HEK293 (cell line): Measurements from ENCODE around the gene CC2D1A.
A peak's percentile ranks its signal among the peaks of the same experiment; 100 is the strongest.

ENCODE experiments used
- CTCF ChIA-PET: fragments of 350-600 bp; formaldehyde crosslinking; extraction: SDS; loops from one replicate; lab custom pipeline; 2021; ENCODE audit warnings: antibody characterized with exemption; lab: Yijun Ruan, JAX
- POLR2A ChIA-PET: fragments of 300-600 bp; formaldehyde crosslinking; extraction: SDS; loops from one replicate; lab custom pipeline; 2020; ENCODE audit warnings: antibody characterized with exemption, inconsistent platforms; lab: Yijun Ruan, JAX
- H3K27ac ChIP-seq: fragments of 200-500 bp; sonication (Bioruptor generic); 2 replicates; pipeline ENCODE4 v1.5.1; 2014; ENCODE audit warnings: low read depth, low read length, control low read depth, inconsistent platforms; ENCODE audit errors: extremely low read depth
- H3K36me3 ChIP-seq, 2 experiments: fragments of 200-500 bp in 1 of 2; sonication (Bioruptor generic) in 1 of 2; 1 replicate in 1 of 2; 2 replicates in 1 of 2; pipeline ENCODE4 v1.5.1; 2014 to 2017; ENCODE audit warnings: inconsistent platforms in 2 of 2, low read length in 2 of 2; ENCODE audit not compliant: control insufficient read depth in 2 of 2, insufficient read depth in 1 of 2
- H3K4me1 ChIP-seq: fragments of 200-500 bp; sonication (Bioruptor generic); 2 replicates; pipeline ENCODE4 v1.5.1; 2014; ENCODE audit warnings: mild to moderate bottlenecking, low read length, inconsistent platforms; ENCODE audit not compliant: control insufficient read depth, insufficient read depth
- H3K4me3 ChIP-seq: 2 replicates; pipeline ENCODE4 v1.5.1; 2011; ENCODE audit warnings: low read depth, mild to moderate bottlenecking, control low read depth, low read length, moderate library complexity
- H3K9me3 ChIP-seq: fragments of 200-500 bp; sonication (Bioruptor generic); 2 replicates; pipeline ENCODE4 v1.5.1; 2014; ENCODE audit warnings: low read depth, low read length, inconsistent platforms; ENCODE audit not compliant: control insufficient read depth, insufficient read depth
- EGR2 ChIP-seq: fragments of 450-650 bp; formaldehyde crosslinking; IDR thresholded peaks from 2 replicates; pipeline ENCODE4 v1.5.1; 2016; ENCODE audit warnings: low read depth, missing biosample characterization, missing genetic modification characterization
- SCRT2 ChIP-seq: fragments of 450-650 bp; formaldehyde crosslinking; IDR thresholded peaks from 2 replicates; pipeline ENCODE4 v1.5.1; 2016; ENCODE audit warnings: missing biosample characterization, missing genetic modification characterization
- SP2 ChIP-seq: fragments of 450-650 bp; formaldehyde crosslinking; IDR thresholded peaks from 2 replicates; pipeline ENCODE4 v1.5.1; 2016; ENCODE audit warnings: missing biosample characterization, missing genetic modification characterization
- ZFHX2 ChIP-seq: fragments of 450-650 bp; formaldehyde crosslinking; conservative IDR thresholded peaks from 2 replicates; pipeline ENCODE4 v1.5.1; 2016; ENCODE audit warnings: missing biosample characterization, missing genetic modification characterization
- ZNF132 ChIP-seq: fragments of 450-650 bp; formaldehyde crosslinking; IDR thresholded peaks from 2 replicates; pipeline ENCODE4 v1.5.1; 2017; ENCODE audit warnings: missing biosample characterization, missing genetic modification characterization, borderline replicate concordance
- ZNF16 ChIP-seq: fragments of 450-650 bp; formaldehyde crosslinking; IDR thresholded peaks from 2 replicates; pipeline ENCODE4 v1.5.1; 2016; ENCODE audit warnings: low read depth, missing biosample characterization, missing genetic modification characterization
- ZNF2 ChIP-seq: fragments of 450-650 bp; formaldehyde crosslinking; IDR thresholded peaks from 2 replicates; pipeline ENCODE4 v1.5.1; 2016; ENCODE audit warnings: missing biosample characterization, missing genetic modification characterization
- ZNF335 ChIP-seq: fragments of 450-650 bp; formaldehyde crosslinking; conservative IDR thresholded peaks from 2 replicates; pipeline ENCODE4 v1.5.1; 2016; ENCODE audit warnings: missing biosample characterization, missing genetic modification characterization
- ZNF747 ChIP-seq: fragments of 450-650 bp; formaldehyde crosslinking; IDR thresholded peaks from 2 replicates; pipeline ENCODE4 v1.5.1; 2016; ENCODE audit warnings: missing biosample characterization, missing genetic modification characterization
- ZNF768 ChIP-seq: fragments of 450-650 bp; formaldehyde crosslinking; IDR thresholded peaks from 2 replicates; pipeline ENCODE4 v1.5.1; 2018; ENCODE audit warnings: missing biosample characterization, mild to moderate bottlenecking, missing genetic modification characterization
- TF ChIP-seq, protein P1 (sequence below): fragments of 450-650 bp; formaldehyde crosslinking; IDR thresholded peaks from 2 replicates; pipeline ENCODE4 v1.5.1; 2017; ENCODE audit warnings: missing biosample characterization, missing genetic modification characterization
- TF ChIP-seq, protein P2 (sequence below): IDR thresholded peaks from 2 replicates; pipeline ENCODE4 v1.6.1; 2011; ENCODE audit warnings: mild to moderate bottlenecking, low read depth, low read length, borderline replicate concordance
- TF ChIP-seq, protein P3 (sequence below): fragments of 450-650 bp; formaldehyde crosslinking; IDR thresholded peaks from 2 replicates; pipeline ENCODE4 v1.5.1; 2016; ENCODE audit warnings: missing biosample characterization, missing genetic modification characterization, low read depth

Gene CC2D1A

DNA sequence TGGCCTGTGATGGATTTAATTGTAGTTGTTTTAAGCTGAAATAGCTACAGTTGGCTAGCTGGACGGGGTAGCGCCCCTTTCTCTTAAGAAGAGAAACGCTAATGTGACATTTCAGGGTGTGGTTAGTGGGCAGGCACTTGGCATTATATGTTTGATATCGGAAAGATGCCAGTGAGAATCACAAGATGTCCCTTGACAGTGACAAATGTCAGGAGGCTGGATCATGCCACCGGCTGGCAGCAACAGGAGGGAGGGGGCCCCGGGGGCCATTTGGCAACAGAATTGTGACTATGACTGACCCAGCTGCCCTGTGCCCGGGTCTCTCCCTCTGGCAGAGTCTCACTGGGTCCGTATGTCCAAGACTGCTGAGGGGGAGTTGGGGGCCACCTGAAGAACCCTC, 51.0 kb downstream of the CC2D1A start:
- H3K9me3 ChIP-seq, result no peaks in the 10 kb centered on the region
- POLR2A ChIA-PET, result interaction anchor here (0.6 to 1.3 kb wide), 3 partner anchors 23 to 694 kb away, joined by 3 read pairs; no protein-coding TSS in a partner anchor
- H3K4me1 ChIP-seq, result no peaks in the 10 kb centered on the region
- peaks cover 10 to 66% of the 10 kb centered on the region in 2 experiments for H3K36me3 ChIP-seq
- CTCF ChIA-PET, result interaction anchor here (0.6 to 0.7 kb wide), 2 partner anchors 85 to 359 kb away, joined by 4 read pairs; no protein-coding TSS in a partner anchor
- no peak overlapping the region for H3K4me3 ChIP-seq
- H3K27ac ChIP-seq, result no peak overlapping the region
- TF ChIP-seq SCRT2 (tag by site-specific recombination) (0 out of 2 replicates have a peak, but pooled peaks have one; percentile 11), ZNF747 (tag by site-specific recombination) (no peak)
- TF ChIP-seq, all 188 proteins: peak for 1

DNA sequence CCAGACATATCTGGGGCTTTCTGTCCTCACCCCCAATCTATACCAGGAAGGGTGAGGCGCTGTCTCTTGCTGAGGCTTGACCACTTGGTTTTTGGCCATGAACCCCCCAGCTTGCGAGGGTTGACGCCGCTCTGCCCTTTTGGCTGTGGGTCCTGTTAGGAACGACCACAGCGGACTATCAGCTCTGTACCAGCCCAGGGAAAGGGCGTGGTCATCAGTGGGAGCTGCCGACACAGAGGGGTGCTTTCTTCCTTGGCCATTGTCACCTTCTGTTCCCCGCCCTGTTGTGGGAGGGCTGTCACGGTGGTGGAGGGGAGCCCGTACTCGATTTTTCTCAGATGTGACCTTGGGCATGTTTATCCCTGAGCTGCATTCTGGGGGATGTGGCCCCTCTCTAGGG, 52.0 kb downstream of the CC2D1A start:
- Histone ChIP-seq H3K9me3 (no peaks in the 10 kb centered on the region), H3K36me3 (peaks cover 10 to 71% of the 10 kb centered on the region in 2 experiments), H3K27ac (no peak overlapping the region), H3K4me3 (no peak overlapping the region), H3K4me1 (no peaks in the 10 kb centered on the region)
- POLR2A ChIA-PET, result no interaction called here
- TF ChIP-seq, protein P1, sequence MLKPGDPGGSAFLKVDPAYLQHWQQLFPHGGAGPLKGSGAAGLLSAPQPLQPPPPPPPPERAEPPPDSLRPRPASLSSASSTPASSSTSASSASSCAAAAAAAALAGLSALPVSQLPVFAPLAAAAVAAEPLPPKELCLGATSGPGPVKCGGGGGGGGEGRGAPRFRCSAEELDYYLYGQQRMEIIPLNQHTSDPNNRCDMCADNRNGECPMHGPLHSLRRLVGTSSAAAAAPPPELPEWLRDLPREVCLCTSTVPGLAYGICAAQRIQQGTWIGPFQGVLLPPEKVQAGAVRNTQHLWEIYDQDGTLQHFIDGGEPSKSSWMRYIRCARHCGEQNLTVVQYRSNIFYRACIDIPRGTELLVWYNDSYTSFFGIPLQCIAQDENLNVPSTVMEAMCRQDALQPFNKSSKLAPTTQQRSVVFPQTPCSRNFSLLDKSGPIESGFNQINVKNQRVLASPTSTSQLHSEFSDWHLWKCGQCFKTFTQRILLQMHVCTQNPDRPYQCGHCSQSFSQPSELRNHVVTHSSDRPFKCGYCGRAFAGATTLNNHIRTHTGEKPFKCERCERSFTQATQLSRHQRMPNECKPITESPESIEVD (tag by site-specific recombination), result no peak
- TF ChIP-seq SP2, result peak; percentile 18; the same call in 1 of the 2 replicates
- CTCF ChIA-PET, result no interaction called here

DNA sequence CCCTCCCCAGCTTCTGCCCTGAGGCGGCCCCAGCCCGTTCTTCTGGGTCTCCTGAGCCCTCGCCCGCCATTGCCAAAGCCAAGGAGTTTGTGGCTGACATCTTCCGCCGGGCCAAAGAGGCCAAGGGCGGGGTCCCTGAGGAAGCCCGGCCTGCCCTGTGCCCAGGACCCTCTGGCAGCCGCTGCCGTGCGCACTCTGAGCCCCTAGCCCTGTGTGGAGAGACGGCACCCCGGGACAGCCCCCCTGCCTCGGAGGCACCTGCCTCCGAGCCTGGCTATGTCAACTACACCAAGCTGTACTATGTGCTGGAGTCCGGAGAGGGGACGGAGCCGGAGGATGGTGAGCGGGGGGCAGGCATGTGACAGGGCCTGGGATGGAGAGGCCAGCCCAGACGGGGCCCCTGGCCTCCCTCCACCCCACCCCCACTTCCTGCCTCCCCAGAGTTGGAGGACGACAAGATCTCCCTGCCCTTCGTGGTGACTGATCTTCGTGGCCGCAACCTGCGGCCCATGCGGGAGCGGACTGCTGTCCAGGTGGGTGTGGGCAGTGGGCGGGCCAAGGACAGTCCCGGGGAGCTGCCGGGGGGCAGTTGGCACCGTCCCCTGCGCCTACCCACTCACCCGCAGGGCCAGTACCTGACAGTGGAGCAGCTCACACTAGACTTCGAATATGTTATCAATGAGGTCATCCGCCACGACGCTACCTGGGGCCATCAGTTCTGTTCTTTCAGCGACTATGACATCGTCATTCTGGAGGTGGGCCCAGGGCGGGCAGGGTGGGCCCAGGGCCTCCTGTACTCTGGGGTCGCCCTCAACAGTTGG, 53.4 kb downstream of the CC2D1A start:
- Histone ChIP-seq H3K9me3 (no peaks in the 10 kb centered on the region), H3K4me1 (no peaks in the 10 kb centered on the region), H3K4me3 (no peak overlapping the region), H3K27ac (no peak overlapping the region), H3K36me3 (peaks cover 10 to 72% of the 10 kb centered on the region in 2 experiments)
- POLR2A ChIA-PET, result interaction anchor here (0.6 to 1.3 kb wide), 2 partner anchors 46 to 72 kb away, joined by 3 to 4 read pairs; partner anchors contain the start of gene IL27RA
- TF ChIP-seq ZNF2 (tag by site-specific recombination) (no peak), ZNF335 (tag by site-specific recombination) (no peak), ZNF16 (no peak), EGR2 (peak; percentile 54), ZNF768 (no peak), ZNF132 (tag by site-specific recombination) (no peak), ZFHX2 (tag by site-specific recombination) (peak; percentile 58)
- TF ChIP-seq, protein P2, sequence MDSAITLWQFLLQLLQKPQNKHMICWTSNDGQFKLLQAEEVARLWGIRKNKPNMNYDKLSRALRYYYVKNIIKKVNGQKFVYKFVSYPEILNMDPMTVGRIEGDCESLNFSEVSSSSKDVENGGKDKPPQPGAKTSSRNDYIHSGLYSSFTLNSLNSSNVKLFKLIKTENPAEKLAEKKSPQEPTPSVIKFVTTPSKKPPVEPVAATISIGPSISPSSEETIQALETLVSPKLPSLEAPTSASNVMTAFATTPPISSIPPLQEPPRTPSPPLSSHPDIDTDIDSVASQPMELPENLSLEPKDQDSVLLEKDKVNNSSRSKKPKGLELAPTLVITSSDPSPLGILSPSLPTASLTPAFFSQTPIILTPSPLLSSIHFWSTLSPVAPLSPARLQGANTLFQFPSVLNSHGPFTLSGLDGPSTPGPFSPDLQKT, result no peak
- TF ChIP-seq, protein P3, sequence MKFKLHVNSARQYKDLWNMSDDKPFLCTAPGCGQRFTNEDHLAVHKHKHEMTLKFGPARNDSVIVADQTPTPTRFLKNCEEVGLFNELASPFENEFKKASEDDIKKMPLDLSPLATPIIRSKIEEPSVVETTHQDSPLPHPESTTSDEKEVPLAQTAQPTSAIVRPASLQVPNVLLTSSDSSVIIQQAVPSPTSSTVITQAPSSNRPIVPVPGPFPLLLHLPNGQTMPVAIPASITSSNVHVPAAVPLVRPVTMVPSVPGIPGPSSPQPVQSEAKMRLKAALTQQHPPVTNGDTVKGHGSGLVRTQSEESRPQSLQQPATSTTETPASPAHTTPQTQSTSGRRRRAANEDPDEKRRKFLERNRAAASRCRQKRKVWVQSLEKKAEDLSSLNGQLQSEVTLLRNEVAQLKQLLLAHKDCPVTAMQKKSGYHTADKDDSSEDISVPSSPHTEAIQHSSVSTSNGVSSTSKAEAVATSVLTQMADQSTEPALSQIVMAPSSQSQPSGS, result peak; percentile 60; the same call in 1 of the 2 replicates
- CTCF ChIA-PET, result no interaction called here
